GM12864 (cell line): Measurements from ENCODE around the gene SKOR1.

Experiments used
- DNase-seq: peaks from one replicate; pipeline ENCODE4 v3.0.0-alpha.2; 2011; ENCODE audit warnings: low read depth
- H3K4me3 ChIP-seq: 2 replicates; pipeline ENCODE4 v1.5.1; 2011; ENCODE audit warnings: mild to moderate bottlenecking, low read depth, low read length, control low read depth
- TF ChIP-seq, protein P1 (sequence below): IDR thresholded peaks from 2 replicates; pipeline ENCODE4 v1.5.1; 2011; ENCODE audit warnings: low read depth, mild to moderate bottlenecking, moderate library complexity, low read length, control low read depth, inconsistent platforms; ENCODE audit errors: missing control alignments

The SKOR1 gene

DNA sequence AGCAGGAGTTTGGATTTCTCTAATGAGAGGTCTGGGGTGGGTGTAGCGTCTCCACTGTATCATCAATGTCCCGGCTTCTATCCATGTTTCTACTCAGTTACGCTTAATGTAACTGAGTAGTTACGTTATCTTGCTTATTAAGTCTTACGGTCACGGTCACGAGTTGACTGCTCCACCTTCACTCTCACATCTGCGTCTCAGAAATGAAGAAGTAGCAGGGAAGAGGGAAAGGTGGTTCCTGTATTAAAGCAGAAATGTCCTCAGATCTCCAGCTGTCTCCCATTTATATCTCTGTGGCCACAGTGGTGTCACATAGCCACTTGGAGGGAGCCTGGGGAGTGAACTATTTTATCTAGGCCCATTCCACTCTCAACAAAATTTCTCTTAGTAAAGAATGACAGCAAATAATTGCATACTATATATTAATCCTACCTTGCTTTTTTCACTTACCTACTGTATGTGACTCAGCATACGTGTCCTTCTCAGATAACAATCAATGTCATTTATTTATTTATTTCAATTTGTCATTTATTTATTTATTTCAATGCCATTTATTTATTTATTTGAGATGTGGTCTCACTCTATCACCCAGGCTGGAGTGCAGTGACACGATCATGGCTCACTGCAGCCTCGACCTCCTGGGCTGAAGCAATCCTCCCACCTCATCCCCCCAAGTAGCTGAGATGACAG, 54.3 kb downstream of the SKOR1 start:
- no peak overlapping the region for H3K4me3 ChIP-seq
- no peak for DNase-seq
- TF ChIP-seq, protein P1, sequence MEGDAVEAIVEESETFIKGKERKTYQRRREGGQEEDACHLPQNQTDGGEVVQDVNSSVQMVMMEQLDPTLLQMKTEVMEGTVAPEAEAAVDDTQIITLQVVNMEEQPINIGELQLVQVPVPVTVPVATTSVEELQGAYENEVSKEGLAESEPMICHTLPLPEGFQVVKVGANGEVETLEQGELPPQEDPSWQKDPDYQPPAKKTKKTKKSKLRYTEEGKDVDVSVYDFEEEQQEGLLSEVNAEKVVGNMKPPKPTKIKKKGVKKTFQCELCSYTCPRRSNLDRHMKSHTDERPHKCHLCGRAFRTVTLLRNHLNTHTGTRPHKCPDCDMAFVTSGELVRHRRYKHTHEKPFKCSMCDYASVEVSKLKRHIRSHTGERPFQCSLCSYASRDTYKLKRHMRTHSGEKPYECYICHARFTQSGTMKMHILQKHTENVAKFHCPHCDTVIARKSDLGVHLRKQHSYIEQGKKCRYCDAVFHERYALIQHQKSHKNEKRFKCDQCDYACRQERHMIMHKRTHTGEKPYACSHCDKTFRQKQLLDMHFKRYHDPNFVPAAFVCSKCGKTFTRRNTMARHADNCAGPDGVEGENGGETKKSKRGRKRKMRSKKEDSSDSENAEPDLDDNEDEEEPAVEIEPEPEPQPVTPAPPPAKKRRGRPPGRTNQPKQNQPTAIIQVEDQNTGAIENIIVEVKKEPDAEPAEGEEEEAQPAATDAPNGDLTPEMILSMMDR = no peak

DNA sequence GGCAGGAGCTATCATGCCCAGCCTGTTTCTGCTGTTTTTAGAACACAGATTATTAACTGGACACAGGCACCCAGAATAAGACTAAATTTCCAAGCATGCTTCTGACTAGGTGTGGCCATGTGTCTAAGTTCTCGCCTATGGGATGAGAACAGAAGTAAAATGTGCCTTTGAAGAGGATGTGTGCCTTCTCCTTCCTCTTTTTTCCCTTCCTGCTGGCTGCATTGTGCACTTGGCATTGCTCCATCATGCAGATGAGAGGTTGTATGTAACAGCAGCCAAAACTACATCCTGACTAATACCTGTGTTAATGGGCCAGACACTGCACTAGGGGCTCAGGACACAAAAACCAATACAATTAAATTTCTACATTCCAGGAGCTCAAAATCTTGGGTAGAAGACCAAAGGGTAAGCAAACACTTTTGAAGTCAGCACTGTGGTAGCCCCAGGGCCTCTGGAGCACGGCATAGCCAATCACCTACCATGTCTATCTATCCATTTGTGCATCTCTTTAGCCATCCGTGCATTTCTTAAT, 55.4 kb downstream of the SKOR1 start:
- H3K4me3 ChIP-seq = no peak overlapping the region
- TF ChIP-seq, protein P1 = no peak
- DNase-seq = no peak

DNA sequence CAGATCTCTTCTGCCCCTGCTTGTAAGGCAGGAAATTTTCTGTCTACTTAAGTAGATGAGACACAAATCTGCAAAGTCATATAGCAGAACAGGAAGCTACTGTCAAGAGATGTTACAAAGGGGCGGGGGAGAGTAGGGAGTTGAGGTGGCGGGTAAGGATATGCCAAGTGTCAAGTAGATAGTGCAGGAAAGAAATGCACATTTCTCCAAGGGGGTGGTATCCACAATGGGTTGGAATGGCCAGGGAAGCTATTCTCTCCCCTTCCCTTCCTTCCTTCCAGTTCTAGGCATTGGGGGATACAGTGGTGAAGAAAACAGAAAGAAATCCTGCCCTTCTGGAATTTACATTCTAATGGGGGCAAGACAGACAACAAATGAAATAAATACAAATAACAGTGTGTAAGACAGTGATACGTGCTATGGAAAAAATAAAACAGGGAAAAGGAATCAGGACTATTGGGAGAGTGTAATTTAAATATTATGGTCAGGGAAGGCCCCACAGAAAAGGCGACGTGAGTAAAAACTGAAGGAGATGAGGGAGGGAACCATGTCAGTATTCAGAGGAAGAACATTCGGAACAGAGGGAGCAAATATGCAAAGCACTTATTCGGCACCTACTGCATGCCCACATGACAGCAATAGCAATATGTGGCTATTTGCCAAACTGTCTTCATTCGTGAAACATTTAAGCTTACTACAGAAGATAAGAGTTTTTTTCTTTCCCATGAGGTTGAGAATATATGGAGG, 57.4 kb downstream of the SKOR1 start:
- no peak for DNase-seq
- H3K4me3 ChIP-seq = no peak overlapping the region
- TF ChIP-seq, protein P1 = no peak

DNA sequence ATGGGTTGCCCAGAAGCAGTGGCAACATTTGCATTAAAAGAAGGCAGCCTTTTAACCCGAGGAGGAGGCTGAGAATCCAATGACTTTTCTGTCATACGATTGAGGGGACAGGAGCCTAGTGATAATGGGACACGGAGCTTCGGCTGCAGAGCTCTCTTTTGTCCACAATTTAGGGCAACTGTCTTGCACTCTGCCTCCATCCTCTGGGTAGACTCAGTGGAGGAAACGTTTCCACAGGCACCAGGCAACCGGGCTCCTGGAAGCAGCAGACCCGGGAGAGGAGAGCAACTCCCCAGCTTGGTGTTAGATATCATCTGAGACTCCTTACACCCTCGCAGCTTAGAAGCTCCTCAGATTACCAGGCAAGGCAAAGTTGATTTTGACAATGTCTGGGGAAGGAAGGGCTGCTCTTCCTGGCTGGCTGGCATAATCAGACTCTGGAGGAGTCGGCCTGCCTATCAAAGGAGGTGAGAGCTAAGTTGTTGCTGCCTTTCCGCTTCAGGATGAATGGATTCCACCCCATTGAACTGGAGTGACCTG, 58.0 kb downstream of the SKOR1 start:
- no peak for DNase-seq
- H3K4me3 ChIP-seq = no peak overlapping the region
- TF ChIP-seq, protein P1 = no peak

DNA sequence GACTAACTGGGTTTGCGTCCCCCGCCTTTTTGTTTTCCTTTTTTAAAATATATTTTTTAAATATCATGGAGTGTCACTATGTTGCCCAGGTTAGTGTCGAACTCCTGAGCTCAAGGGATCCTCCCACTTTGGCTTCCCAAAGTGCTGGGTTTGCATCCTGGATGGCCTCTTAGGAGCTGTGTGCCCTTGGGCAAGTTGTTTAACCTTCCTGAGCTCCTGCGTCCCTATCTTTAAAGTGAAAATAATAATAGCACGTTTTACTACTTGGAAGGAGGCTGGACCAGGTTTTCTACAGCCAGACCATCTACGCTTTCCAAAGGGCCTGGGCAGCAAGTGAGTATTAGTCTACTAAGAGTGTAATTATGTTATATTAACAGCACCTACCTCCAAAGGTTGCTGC, 58.7 kb downstream of the SKOR1 start:
- no peak overlapping the region; the same call in 1 of the 2 replicates for H3K4me3 ChIP-seq
- TF ChIP-seq, protein P1 = no peak
- DNase-seq = no peak
